ENCODE measurements around the gene FOXF1.
A peak's percentile ranks its signal among the peaks of the same experiment; 100 is the strongest.

FOXF1 gene

GRCh38 chr16:86504315-86505184, 5.8 kb upstream of the FOXF1 start:
- no peak for DNase-seq (ENCODE audit: low read depth)
- H3K4me3 ChIP-seq (ENCODE audit: low read length), result no peak overlapping the region
- TF ChIP-seq CTCF (conservative IDR thresholded peaks at IDR 0.05; ENCODE audit: low read length), result no peak

- no peak for DNase-seq (ENCODE audit: low read depth)
- no peak for TF ChIP-seq CTCF (conservative IDR thresholded peaks at IDR 0.05; ENCODE audit: low read length)
- H3K4me3 ChIP-seq (ENCODE audit: low read length), result 0 out of 2 replicates have a peak overlapping the region, but pooled peaks have one; percentile 12
Observed at GRCh38 chr16:86505185-86505898, 5.0 kb upstream of the FOXF1 start.

DNA sequence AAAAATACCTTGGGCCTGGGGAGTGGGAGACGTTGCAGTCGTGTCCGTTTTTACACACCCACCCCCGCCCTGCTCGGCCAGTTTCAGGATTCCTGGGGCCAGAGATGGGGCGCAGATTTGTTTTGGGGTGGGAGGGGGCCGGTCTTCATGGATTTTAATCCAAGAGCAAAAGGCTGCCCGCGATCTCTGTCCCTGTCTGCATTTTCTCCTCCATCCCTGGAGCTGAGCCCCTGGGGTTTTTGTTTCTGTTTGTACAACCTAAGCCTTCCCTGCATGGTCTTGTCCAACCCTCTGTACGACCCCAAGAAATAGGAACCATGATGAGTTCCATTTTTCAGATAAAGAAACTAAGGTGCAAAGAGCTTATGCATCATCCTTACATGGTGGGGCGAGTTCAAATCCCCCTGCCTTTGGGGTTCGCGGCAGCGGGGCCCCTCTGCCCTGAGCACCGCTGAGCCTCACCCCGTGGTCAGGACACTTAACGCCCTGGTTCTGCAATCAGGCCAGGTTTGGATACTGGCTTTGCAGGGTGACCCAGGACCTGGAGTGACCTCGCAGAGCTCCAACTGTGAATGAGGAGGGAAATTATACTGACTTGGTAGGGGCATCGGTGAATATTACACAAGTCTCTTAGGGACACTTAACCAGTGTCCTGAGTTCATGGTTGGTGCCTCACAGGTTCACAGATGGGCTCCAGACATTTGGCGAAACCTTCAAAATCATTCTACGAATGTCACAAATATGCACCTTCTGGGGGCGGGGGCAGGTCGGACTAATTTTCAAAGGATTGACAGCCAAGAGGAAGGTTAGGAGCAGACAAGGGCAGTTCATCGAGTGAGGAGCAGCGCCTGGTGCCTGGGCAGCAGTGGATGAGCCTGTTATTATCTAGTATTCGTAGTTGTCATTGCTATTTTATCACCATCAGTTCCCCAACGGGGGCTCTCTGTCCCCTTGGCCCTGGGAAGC, 4.1 kb upstream of the FOXF1 start:
- no peak for DNase-seq (ENCODE audit: low read depth)
- no peak overlapping the region for H3K4me3 ChIP-seq (ENCODE audit: low read length)
- TF ChIP-seq CTCF (conservative IDR thresholded peaks at IDR 0.05; ENCODE audit: low read length), result no peak

GRCh38 chr16:86507173-86508027, 2.9 kb upstream of the FOXF1 start:
- DNase-seq (ENCODE audit: low read depth), result no peak
- no peak overlapping the region; the same call in 1 of the 2 replicates for H3K4me3 ChIP-seq (ENCODE audit: low read length)
- no peak for TF ChIP-seq CTCF (conservative IDR thresholded peaks at IDR 0.05; ENCODE audit: low read length)

DNA sequence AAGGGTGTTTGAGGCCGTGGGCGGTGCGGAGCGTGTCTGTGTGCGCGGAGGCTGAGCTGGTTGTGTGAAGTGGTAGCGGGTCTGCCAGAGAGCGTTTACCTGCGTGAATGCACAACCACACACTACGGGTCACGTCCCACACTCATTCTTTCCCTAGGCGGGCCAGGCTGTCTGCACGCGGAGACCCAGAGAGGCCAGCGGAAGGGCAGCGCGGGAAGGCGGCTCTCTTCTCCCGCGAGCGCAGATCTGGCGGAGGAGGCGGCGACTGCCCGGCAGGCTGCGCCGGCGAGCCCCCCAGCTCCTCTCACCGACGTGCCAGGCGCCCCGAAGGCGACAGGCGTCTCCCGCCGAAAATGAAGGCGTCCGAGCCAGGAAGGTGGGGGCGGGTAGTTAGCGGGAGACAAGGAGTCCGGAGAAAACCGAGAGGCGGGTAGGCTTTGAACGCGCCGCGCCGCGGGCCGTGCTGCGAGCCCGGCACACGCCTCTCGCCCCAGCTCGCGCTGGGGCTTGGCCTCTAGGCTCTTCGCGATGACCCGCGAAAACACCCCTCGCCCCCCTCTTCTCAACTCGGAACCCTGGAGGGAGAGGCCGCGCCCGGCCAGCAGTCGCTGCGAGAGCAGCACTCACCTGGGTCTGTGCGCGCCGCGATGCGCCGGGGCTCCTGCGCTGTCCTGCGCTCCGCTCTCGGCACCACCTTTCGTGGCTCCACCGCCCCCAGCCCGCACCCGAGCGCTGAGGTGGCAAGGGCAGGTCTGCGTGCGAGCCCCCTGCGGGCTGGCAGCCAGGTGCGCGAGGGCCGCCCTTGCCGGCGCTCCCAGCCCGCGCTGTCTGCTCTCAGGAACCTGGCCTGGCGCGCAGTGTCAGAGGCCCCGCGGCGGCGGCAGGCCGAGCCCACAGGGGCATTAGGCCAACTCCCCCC, 2.0 kb upstream of the FOXF1 start:
- peak overlapping the region; percentile 22 for H3K4me3 ChIP-seq (ENCODE audit: low read length)
- DNase-seq (ENCODE audit: low read depth), result peak; percentile 13
- no peak for TF ChIP-seq CTCF (conservative IDR thresholded peaks at IDR 0.05; ENCODE audit: low read length)

Data from AG10803 (cell line).